HG02884 (cell line): ENCODE data around the gene IQCN.
A peak's percentile ranks its signal among the peaks of the same experiment; 100 is the strongest.

Experiments used
- ATAC-seq: cut with Tn5 transposase; IDR thresholded peaks from one replicate; pipeline ENCODE4 v1.9.1; 2021; ENCODE audit warnings: mild to moderate bottlenecking, moderate library complexity; ENCODE audit not compliant: unreplicated experiment

IQCN gene

DNA sequence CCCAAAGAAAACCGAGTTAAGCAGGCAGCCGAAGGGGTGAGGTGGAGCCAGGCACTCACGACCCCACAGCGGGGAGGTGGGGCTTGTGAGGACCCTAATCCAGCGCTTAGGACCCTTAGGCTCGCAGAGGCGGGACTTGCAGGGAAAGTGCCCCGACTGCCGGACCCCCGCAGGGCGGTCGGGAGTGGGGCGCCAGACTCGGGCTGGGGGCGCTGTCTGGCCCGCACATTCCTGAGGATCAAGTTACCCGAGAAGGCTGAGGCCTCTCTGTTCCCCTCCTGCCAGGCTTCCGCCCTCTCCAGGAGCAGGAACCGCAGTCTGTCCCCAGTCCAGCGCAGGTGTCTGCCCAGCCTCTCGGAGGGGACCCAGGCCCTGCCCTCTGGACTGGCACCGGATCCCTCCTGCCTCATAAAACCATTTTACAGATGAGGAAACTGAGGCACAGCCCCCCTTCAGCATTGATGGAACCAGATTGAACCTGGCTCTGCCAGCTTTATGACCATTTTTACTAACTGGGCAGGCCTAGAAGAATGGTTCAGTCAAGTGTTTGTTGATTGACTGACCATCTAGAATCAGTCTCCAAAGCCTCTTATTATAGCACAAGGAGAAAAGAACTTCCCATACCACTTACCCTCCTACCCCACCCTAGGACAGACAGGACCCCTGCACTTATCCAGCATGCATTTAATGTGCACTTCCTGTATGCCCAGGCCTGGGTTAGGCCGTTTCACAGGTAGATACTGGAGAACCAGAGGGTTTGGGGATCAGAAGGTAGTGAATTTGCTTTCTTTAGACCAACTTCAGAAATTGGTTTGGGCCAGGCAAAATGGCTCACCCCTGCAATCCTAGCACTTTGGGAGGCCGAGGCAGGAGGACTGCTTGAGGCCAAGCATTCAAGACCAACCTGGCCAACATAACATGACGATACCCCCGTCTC, 13.9 kb upstream of the IQCN start:
- ATAC-seq: no peak

- no peak for ATAC-seq
Observed at GRCh38 chr19:18286973-18287635, 12.9 kb upstream of the IQCN start.

DNA sequence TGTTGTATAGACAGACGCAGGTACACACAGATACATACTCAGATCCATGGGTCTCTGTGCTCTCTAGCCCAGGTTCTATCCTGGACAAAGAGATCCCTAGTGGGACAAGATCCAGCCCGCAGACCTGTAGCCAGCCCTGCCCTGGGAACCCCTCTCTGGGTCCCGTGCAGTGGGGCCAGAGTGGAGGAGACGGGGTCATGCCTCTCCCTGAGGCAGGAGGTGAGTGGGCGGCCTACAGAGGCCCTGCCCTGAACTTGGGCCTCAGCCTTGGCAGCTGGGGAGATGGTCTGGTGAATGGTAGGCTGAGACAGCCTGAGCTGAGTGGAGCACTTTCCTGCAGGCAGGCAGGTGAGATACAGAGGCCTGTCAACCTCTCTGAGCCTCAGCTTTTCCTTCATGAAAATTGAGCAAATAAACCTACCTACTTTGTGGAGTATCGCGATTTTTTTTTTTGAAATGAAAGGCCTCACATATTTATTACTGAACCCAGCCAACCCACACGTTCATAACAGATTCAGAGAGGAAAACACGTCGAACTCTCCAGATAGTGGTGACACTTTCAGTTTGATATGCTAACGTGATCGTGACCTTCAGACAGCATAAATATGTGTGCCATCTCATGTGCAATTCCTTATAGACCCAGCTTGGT, 10.6 kb upstream of the IQCN start:
- no peak for ATAC-seq

GRCh38 chr19:18283338-18283737, 9.1 kb upstream of the IQCN start:
- ATAC-seq: no peak

DNA sequence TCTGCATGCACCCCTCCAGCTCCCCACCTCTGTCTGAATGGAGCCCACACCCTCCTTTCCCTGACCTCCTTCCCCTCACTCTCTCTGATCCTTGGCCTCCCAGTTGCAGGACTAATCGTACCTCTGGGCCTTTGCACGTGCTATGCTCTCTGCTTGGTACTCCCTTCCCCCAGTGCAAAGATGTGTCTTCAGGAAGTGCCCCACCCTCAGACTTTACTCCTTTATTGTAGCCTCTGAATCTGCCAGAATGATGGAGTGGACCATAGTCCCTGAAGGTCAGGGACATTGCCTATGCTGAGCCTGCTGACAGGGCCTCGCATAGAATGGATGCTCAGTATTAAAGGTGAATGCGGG, 8.5 kb upstream of the IQCN start:
- no peak for ATAC-seq

GRCh38 chr19:18282021-18282787, 8.0 kb upstream of the IQCN start:
- no peak for ATAC-seq

DNA sequence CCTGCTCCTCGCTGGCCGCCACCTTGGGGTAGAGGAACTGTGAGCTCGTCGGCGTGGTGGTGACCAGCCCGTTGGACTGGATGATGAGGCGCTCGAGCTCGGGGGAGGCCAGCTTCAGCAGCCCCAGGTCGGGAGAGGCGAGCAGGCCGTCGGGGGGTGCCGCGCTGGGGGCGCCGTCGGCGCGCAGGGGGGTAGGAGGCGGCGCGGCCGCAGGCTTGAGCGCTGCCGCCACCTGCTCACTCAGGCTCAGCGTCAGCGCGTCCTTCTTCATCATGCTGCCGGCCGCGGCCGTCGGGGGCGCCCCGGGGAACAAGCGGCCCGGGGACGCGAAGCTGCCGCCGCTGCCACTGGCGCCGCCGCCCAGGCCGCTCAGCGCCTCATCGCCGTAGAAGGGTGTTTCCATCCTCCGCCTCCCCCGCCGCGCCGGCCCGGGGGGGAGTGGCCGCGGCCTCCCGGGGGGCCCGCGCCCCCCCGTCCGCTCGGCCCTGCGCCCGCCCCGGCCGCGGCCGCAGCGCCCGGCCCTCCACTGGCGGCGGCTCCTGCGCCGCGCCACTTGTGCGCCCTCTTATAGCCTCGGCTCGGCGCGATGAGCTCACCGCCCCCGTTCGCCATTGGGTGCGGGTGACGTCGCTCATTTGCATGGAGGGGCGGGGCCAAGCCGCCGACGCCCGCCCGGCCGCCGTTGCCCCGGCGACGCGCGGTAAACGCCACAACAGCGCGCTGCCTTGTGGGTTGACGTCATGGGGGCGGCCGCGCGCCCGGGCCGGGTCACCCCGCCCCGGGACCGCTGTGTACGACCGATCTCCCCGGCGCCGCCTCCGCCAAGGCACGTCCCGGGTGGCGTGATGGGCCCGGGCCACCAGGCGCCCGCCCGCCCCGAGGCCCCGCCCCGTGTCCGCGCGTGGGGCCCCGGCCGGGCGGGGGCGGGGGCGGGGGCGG, 7.1 kb upstream of the IQCN start, which contains the start of gene JUND:
TSS of gene JUND (minus strand) at position 541 of the 939 bp plus-strand sequence. CDS start at position 403, 138 bp downstream.
- ATAC-seq: peak; percentile 62

DNA sequence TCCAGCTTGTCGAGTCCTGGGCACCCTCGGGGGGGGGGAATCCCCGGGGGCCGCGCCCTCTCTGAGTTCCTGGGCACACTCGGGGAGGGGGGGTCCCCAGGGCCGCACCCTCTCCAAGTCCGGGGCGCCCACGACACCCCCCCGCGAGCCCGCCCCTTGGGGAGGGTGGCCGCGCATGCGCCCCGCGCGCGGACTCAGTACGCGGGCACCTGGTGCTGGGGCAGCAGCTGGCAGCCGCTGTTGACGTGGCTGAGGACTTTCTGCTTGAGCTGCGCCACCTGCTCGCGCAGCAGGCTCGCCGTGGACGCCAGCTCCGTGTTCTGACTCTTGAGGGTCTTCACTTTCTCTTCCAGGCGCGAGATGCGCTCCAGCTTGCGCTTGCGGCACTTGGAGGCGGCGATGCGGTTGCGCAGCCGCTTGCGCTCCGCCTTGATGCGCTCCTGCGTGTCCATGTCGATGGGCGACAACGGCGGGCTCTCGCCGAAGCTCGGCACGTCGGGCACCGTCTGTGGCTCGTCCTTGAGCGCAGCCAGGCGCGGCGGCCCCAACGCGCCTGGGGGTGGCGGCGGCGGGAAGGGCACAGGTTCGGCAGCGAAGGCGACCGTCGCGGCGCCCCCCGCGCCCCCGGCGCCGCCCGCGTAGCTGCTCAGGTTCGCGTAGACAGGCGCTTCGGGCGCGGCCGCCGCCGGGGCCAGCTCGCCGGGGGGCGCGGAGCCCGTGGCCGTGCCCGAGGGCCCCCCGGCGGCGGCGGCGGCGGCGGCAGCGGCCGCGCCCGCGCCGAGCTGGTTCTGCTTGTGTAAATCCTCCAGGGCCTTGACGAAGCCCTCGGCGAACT, 6.2 kb upstream of the IQCN start:
- no peak for ATAC-seq

DNA sequence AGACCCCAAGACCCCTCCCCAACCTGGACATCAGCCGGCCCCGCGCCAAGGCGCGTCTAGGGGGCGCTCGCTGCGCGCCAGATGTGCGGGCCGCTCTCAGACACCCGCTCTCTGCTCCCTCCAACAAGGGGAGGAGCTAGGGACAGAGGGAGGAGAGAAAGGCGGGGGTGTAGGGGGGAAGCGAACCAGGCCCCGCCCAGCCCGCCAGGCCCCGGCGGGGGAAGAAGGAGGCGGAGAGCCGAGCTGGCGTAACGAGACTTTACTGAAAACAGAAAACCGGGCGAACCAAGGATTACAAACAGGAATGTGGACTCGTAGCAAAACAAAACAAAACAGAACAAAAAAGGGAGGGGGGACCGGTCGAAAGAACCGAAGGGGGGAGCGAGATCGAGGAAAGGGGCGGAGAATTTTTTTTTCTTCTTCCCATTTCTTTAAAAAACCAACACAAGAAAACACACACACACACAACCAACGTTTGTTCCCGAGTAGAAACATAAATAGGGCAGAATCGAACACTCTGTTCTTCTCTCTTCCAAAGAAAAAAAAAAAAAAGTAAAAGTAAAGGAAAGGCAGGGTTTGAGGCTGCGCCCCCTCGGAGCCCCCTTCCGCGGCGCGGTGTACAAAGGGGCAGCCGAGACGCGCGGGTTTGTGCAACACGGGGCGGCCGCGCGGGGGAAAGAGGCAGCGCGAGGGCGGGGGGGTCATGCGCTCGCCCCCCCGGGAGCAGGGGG, 5.4 kb upstream of the IQCN start:
- no peak for ATAC-seq

GRCh38 chr19:18279266-18279515, 4.9 kb upstream of the IQCN start:
- ATAC-seq: no peak

DNA sequence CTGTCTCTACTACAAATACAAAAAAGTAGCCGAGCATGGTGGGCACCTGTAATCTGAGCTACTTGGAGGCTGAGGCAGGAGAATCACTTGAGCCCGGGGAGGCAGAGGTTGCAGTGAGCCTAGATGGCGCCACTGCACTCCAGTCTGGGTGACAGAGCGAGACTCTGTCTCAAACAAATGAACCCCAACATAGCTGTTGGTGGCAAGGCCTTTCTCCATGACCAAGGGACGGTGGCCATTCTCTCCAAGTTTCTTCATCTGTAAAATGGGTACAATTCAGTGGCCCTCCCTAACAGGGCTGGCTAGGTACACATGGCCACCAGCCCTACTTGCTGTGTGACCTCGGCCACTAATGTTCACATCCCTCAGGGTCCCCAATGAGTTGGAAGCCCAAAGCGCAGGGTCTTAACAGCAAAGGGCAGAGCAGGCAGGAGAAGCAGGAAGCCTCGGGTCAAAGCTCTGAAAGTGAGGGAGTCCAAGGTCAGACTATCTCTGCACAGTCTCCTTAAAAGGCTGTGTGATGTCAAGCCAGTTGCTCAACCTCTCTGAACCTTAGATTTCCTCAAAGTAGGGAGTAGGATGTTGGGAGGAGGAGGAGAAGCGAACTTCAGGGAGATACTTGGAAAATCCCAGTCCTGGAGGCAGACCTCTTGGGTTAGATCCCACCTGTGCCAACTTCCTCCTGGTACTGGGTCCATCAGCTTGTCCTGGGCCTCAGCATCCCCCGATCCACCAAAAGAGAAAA, 4.4 kb upstream of the IQCN start:
- ATAC-seq: no peak

GRCh38 chr19:18274781-18275356, 617 bp upstream of the IQCN start:
- ATAC-seq: no peak

DNA sequence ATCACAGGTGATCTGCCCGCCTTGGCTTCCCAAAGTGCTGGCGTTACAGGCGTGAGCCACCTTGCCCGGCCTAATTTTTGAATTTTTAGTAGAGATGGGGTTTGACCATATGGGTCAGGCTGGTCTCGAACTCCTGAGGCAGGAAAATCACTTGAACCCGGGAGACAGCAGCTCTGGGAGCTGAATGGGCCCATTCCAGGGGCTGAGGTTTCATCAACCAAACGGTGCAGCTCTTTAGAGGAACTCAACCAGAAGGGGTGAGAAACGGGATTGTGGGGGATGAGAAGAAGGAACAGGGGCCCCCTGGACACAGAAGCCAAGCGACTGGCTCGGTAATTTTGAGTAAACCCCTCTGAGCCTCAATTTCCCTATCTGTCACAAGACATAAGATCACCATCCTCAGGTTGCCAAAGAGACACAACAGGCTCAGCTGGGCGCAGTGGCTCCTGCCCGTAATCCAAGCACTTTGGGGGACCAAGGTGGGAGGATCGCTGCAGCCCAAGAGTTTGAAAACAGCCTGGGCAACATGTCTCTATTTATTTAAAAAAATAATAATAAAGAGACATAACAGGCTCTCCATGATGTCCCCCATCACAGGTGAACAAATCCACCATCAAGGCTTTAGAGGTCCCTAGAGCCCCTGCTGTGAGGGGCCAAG, 562 bp downstream of the IQCN start:
- no peak for ATAC-seq

GRCh38 chr19:18271433-18271841, 2.8 kb downstream of the IQCN start:
- ATAC-seq: no peak

GRCh38 chr19:18270326-18270725, 3.9 kb downstream of the IQCN start:
- ATAC-seq: no peak

DNA sequence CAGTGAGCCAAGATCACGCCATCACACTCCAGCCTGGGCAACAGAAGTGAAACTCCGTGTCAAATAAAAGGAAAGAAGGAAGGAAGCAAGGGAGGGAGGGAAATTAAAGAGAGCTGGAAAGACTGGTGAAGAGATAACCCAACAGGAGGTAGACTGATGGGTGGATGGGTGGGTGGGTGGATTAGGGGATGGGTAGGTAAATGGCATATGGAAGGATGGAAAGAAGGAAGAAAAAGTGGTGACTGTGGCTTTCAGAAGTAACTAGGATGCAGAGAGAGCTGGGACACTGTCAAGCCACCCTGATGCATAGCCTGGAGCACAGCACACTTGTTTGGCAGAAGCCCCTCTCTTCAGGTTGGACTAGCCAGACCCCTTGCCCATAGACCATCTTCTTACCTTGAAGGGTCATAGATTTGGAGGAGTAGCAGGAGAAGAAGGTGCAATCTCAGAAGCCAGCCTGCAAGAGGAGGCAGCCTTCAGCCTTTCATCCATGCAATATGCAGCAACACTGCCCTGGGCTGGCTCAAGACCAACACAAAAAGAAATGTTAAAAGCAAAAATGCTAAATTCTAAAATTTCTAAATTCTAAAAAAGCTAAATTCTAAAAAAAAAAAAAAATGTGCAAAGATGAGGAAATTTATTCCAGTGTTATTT, 5.1 kb downstream of the IQCN start:
- ATAC-seq: no peak
